Measurements from ENCODE around the gene DNAJC4.

The DNAJC4 gene

DNA sequence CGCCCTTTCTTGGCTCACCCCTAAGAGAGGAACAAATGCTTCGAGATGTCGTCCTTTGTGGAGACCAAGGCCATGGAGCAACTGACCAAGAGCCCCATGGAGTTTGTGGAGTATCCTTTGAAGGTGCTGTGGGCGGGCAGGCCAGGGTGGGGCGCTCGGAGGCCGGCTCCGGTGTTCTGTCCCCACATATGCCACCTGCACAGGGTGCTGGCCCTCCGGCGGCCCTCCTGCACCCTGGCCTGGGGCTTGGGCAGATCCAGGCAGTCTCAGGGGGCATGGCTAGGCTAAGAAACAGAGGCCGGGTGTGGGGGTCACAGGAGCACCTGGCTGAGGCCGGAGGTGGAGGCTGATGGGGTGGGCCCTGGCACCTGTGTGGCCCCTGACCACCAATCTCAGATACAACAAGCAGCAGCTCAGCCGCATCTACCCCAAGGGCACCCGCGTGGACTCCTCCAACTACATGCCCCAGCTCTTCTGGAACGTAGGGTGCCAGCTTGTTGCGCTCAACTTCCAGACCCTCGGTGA, 31.3 kb downstream of the DNAJC4 start:
- DNase-seq: no peak

GRCh38 chr11:64262271-64263002, 32.1 kb downstream of the DNAJC4 start:
- DNase-seq: no peak

GRCh38 chr11:64263021-64263946, 32.9 kb downstream of the DNAJC4 start:
- DNase-seq: no peak

DNA sequence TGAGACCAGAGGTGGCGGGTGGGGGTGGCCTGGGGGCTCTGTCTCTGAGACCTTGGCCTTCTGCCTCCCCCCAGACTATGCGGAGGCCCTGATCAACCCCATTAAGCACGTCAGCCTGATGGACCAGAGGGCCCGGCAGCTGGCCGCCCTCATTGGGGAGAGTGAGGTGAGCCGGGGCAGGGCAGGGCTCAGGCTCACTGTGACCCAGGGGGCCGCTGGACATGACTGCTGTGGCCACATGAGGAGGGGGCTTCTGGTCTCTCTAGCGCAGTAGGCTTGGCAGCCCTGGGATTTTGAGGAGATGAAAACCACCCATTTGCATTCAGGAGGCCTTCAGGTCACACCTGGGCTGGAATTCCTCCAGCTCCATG, 33.6 kb downstream of the DNAJC4 start:
- DNase-seq: no peak

DNA sequence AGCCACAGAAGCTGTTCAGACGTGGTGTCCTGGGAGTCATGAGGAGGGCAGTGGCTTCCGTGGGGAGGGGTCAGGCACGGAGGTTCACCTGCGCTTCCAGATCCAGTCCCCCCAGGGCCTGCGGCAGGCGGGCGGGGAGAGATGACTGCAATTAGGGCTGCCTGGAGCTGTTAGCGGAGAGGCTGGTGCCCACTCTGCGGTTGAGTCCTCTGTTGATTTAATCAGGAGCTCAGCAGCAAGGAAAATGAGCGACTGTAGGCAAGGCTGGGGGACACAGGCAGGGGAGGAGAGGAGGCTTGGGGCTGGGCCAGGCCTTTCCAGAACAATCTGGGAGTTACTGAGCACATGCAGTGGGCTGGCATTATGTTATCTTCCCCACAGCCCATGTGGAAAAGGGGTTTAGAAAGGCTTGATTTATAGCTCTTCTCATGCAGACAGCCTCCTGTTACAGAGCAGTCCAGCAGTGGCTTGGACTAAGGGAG, 34.1 kb downstream of the DNAJC4 start:
- DNase-seq: no peak

GRCh38 chr11:64265176-64266160, 35.1 kb downstream of the DNAJC4 start:
- DNase-seq: no peak

GRCh38 chr11:64266339-64266738, 36.0 kb downstream of the DNAJC4 start:
- no peak for DNase-seq

GRCh38 chr11:64267207-64267945, 37.0 kb downstream of the DNAJC4 start:
- DNase-seq: no peak

- DNase-seq: no peak
Observed at GRCh38 chr11:64268025-64268892, 37.9 kb downstream of the DNAJC4 start.

GRCh38 chr11:64268893-64269539, 38.7 kb downstream of the DNAJC4 start:
- DNase-seq: peak; percentile 58

DNA sequence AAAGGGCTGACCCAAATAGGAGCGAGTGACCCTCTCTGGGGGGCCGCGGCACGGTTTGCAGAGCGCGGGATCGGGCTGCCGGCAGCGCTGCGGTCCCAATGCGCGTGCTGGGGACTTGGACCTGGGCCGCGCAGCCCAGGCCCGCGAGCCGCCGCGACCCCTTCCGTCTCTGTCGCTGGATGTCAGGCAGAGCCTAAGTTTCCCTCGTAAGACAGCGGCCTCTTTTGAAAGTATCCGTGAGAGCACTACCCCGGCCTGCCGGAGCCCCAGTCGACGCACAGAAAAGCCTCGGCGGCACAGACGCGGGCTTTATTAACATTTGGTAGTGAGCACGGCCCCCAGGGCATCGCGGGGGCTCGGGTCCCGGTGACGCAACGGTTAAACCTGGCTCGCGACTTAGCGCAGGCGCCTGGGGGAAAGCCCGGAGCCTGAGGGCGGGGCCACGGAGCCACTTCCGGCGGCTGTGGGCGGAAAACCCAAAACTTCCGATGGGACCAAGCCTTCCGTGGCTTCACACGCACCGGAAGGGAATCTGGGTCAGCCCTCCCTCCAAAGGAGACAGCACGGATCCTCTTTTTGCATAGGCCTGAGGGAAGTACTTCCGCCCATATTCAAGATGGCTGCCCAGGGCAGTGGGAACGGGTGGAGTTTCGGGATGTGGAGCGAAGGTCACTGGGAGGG, 39.3 kb downstream of the DNAJC4 start:
- peak; percentile 98 for DNase-seq

DNA sequence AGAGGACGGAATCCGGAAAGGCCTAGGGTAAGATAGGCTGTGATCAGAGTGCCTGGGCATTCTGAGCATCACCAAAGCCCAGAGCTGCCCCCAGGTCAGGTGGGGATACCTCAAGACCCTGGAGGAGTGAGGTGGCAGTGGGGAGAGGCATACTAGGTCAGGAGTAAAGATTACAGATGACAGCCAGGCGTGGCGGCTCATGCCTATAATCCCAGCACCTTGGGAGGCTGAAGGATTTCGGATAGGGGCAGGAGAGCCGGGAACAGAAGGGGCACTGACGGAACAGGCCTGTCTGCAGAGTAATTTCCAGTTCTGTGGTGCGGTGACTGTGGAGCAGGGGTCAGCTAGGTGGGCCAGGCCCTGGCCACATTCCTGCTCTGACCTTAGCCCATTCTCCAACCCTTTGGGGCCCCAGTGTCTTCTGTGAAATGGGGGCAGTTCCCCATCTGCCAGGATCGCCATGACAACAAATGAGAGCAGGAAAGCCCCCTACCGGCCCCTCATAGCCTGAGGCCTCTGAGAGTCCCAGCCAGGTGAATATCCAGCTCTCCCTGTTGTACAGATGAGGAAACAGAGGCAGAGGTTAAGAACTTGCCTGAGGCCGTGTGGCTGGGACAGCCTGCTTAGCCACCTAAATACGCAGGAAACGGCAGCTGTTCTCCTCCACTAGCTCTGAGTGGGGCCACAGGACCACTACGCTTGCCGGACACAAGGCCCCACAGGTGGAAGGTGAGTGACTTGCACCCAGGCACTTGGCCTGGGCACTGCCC, 44.9 kb downstream of the DNAJC4 start:
- DNase-seq: no peak

GRCh38 chr11:64275841-64276240, 45.5 kb downstream of the DNAJC4 start:
- DNase-seq: no peak

- DNase-seq: no peak
Observed at GRCh38 chr11:64276653-64277431, 46.5 kb downstream of the DNAJC4 start.

- DNase-seq: no peak
Observed at GRCh38 chr11:64278576-64279190, 48.3 kb downstream of the DNAJC4 start.

GRCh38 chr11:64281957-64282770, 51.8 kb downstream of the DNAJC4 start:
- DNase-seq: no peak

- DNase-seq: no peak
Observed at GRCh38 chr11:64283092-64283491, 52.7 kb downstream of the DNAJC4 start.
